ENCODE results near the gene ARHGAP25. TPM values are rescaled to one million over a fixed set of nuclear protein-coding genes. Genes with fewer than 3 reads are reported as not detected.
"Not testable (repeated sequence)": the region's sequence is repeated elsewhere in the genome, so short reads cannot be mapped to it uniquely, and the experiment has no call there.

The ARHGAP25 gene
- total RNA-seq, 1 experiment from 2014 or later, result not detected

DNA sequence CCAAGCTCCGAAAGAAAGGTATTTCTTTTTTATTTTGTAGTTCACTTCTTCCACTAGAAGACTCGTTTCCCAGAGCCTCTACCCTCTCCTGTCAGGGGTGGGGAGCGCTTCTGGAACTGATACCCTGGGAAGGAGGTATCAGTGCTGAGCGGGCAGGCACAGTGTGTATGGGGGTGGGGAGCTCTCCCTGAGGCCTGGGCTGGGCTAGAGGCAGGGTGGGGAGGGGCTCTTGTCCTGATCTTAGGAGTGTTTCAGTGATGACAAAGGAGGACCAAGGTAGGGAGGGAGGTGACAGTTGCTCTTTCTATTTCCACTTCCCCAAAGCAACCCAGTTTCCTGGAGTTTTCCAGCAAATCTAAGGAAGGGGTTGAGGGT is 65.4 kb downstream of the ARHGAP25 start:
- H2AFZ ChIP-seq, result no peak overlapping the region
- no peak overlapping the region for H3K4me2 ChIP-seq
- H3F3A ChIP-seq (ENCODE audit: insufficient read depth, low read depth), result no peaks in the 10 kb centered on the region
- CTCF ChIA-PET, result no interaction called here
- no peaks in the 10 kb centered on the region for H3K27me3 ChIP-seq (ENCODE audit: insufficient read depth, low read depth)
- POLR2A ChIA-PET (ENCODE audit: unreplicated experiment), result no interaction called here
- no peaks in the 10 kb centered on the region for H3K9me3 ChIP-seq (ENCODE audit: insufficient read depth, low read depth)
- BruUV-seq (replicated peaks), result no TSS peak
- no peaks in the 10 kb centered on the region for H3K4me1 ChIP-seq (replicated peaks; ENCODE audit: insufficient read depth)
- TF ChIP-seq EZH2 (IDR thresholded peaks at IDR 0.05; ENCODE audit: low read depth), result no peak
- TF ChIP-seq, protein P1, sequence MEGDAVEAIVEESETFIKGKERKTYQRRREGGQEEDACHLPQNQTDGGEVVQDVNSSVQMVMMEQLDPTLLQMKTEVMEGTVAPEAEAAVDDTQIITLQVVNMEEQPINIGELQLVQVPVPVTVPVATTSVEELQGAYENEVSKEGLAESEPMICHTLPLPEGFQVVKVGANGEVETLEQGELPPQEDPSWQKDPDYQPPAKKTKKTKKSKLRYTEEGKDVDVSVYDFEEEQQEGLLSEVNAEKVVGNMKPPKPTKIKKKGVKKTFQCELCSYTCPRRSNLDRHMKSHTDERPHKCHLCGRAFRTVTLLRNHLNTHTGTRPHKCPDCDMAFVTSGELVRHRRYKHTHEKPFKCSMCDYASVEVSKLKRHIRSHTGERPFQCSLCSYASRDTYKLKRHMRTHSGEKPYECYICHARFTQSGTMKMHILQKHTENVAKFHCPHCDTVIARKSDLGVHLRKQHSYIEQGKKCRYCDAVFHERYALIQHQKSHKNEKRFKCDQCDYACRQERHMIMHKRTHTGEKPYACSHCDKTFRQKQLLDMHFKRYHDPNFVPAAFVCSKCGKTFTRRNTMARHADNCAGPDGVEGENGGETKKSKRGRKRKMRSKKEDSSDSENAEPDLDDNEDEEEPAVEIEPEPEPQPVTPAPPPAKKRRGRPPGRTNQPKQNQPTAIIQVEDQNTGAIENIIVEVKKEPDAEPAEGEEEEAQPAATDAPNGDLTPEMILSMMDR (conservative IDR thresholded peaks at IDR 0.05), result no peak
- no peaks in the 10 kb centered on the region for H4K20me1 ChIP-seq (ENCODE audit: insufficient read depth)
- H3K4me3 ChIP-seq, result no peak overlapping the region
- H3K9me2 ChIP-seq (ENCODE audit: insufficient read depth), result no peaks in the 10 kb centered on the region
- H3K27ac ChIP-seq, result no peak overlapping the region
- no peaks in the 10 kb centered on the region for H3K79me2 ChIP-seq (ENCODE audit: low read depth)
- no peaks in the 10 kb centered on the region for H3K36me3 ChIP-seq (ENCODE audit: low read depth)
- DNase-seq, result no peak
- intact Hi-C loops (cut with micrococcal nuclease; ENCODE audit: unreplicated experiment), result no loop called here

DNA sequence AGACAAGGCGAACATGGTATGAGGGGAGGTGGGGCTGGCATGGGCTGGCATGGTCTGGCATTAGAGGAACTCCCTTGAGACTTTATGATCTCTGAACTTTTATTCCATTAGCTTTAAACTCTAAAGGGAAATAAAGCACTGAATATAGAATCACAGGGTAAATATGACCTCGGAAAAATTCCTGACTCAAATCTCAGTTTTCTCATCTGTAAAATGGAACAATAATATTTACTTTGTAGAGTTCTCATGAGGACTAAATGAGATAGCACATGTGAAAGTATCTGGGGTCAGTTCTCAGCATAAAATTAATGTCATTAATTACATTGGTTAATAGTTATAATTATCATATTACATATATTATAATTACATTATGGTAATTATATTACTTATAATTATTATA is 65.9 kb downstream of the ARHGAP25 start:
- DNase-seq, result no peak
- intact Hi-C loops (cut with micrococcal nuclease; ENCODE audit: unreplicated experiment), result no loop called here
- CTCF ChIA-PET, result no interaction called here

DNA sequence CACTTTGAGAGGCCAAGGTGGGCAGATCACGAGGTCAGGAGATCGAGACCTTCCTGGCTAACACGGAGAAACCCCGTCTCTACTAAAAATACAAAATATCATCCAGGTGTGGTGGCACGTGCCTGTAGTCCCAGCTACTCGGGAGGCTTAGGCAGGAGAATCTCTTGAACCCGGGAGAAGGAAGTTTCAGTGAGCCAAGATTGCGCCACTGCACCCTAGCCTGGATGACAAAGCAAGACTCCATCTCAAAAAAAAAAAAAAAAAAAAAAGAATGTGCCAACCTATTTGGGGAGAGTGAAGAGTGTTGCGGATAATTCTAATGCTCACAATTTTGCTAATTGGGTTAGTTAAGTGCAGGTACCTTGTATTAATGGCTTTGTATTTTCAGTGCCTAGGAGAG is 67.5 kb downstream of the ARHGAP25 start:
- H3F3A ChIP-seq (ENCODE audit: insufficient read depth, low read depth); H3K9me3 ChIP-seq (ENCODE audit: insufficient read depth, low read depth); H3K27ac ChIP-seq; CTCF ChIA-PET; BruUV-seq (replicated peaks); H3K4me2 ChIP-seq; intact Hi-C loops (cut with micrococcal nuclease; ENCODE audit: unreplicated experiment); H4K20me1 ChIP-seq (ENCODE audit: insufficient read depth); H3K4me1 ChIP-seq (replicated peaks; ENCODE audit: insufficient read depth); H2AFZ ChIP-seq; H3K4me3 ChIP-seq; H3K9me2 ChIP-seq (ENCODE audit: insufficient read depth); DNase-seq; H3K36me3 ChIP-seq (ENCODE audit: low read depth); H3K27me3 ChIP-seq (ENCODE audit: insufficient read depth, low read depth); POLR2A ChIA-PET (ENCODE audit: unreplicated experiment); H3K79me2 ChIP-seq (ENCODE audit: low read depth): not testable (repeated sequence)

More for the DNA sequence above, 65.9 kb downstream of the ARHGAP25 start:
- H3K9me3 ChIP-seq (ENCODE audit: insufficient read depth, low read depth), result no peaks in the 10 kb centered on the region
- H3K79me2 ChIP-seq (ENCODE audit: low read depth), result no peaks in the 10 kb centered on the region
- no peak overlapping the region for H3K27ac ChIP-seq
- no peaks in the 10 kb centered on the region for H3K4me1 ChIP-seq (replicated peaks; ENCODE audit: insufficient read depth)
- H3K4me2 ChIP-seq, result no peak overlapping the region
- H3K9me2 ChIP-seq (ENCODE audit: insufficient read depth), result no peaks in the 10 kb centered on the region
- no peaks in the 10 kb centered on the region for H3K27me3 ChIP-seq (ENCODE audit: insufficient read depth, low read depth)
- H3K36me3 ChIP-seq (ENCODE audit: low read depth), result no peaks in the 10 kb centered on the region
- H2AFZ ChIP-seq, result no peak overlapping the region
- BruUV-seq (replicated peaks), result no TSS peak
- no peaks in the 10 kb centered on the region for H4K20me1 ChIP-seq (ENCODE audit: insufficient read depth)
- no peak overlapping the region for H3K4me3 ChIP-seq
- no peak for TF ChIP-seq EZH2 (IDR thresholded peaks at IDR 0.05; ENCODE audit: low read depth)
- TF ChIP-seq, protein P1 (conservative IDR thresholded peaks at IDR 0.05), result no peak
- H3F3A ChIP-seq (ENCODE audit: insufficient read depth, low read depth), result no peaks in the 10 kb centered on the region
- POLR2A ChIA-PET (ENCODE audit: unreplicated experiment), result no interaction called here

DNA sequence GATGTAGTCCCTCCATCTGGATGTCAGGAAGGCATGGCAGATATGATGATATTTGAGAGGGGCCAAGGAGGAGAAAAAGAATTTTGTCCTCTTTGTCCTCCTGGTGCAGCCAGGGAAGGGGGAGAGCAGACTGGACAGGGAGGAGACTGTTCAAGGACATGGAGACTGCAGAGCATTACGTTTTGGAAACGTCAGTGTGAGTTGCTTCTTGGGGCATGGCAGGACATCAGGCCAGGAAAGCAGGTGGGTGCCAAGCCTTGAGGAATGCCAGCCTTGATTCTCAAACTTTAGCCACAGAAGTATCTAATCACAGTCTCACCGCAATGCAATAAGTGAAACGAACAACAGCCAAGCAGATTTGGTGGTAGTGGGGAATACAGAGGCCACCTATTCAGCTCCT is 70.4 kb downstream of the ARHGAP25 start:
- H3K27me3 ChIP-seq (ENCODE audit: insufficient read depth, low read depth), result no peaks in the 10 kb centered on the region; the same call in 1 of the 2 replicates
- no peaks in the 10 kb centered on the region for H3K79me2 ChIP-seq (ENCODE audit: low read depth)
- no peak overlapping the region for H2AFZ ChIP-seq
- no peak overlapping the region for H3K4me2 ChIP-seq
- ChIA-PET CTCF (no interaction called here), POLR2A (ENCODE audit: unreplicated experiment) (no interaction called here)
- H4K20me1 ChIP-seq (ENCODE audit: insufficient read depth), result no peaks in the 10 kb centered on the region
- H3K4me3 ChIP-seq, result no peak overlapping the region
- no peak for TF ChIP-seq EZH2 (IDR thresholded peaks at IDR 0.05; ENCODE audit: low read depth)
- TF ChIP-seq, protein P1 (conservative IDR thresholded peaks at IDR 0.05), result no peak
- no peaks in the 10 kb centered on the region for H3K36me3 ChIP-seq (ENCODE audit: low read depth)
- H3K9me2 ChIP-seq (ENCODE audit: insufficient read depth), result no peaks in the 10 kb centered on the region
- intact Hi-C loops (cut with micrococcal nuclease; ENCODE audit: unreplicated experiment), result no loop called here
- H3F3A ChIP-seq (ENCODE audit: insufficient read depth, low read depth), result no peaks in the 10 kb centered on the region
- BruUV-seq (replicated peaks), result no TSS peak
- DNase-seq, result no peak
- no peaks in the 10 kb centered on the region for H3K4me1 ChIP-seq (replicated peaks; ENCODE audit: insufficient read depth)
- no peaks in the 10 kb centered on the region for H3K9me3 ChIP-seq (ENCODE audit: insufficient read depth, low read depth)
- H3K27ac ChIP-seq, result no peak overlapping the region

Data from PC-9 (cell line).